Common myeloid progenitor, CD34-positive (primary cell): ENCODE data around the gene LEMD3.

Source experiments
- CTCF ChIA-PET: fragments of 350-600 bp; sonication (Branson Sonifier 250); formaldehyde crosslinking; loops from one replicate; lab custom pipeline; 2021; ENCODE audit warnings: antibody characterized with exemption; lab: Charles Lee
- POLR2A ChIA-PET: fragments of 350-600 bp; sonication (Branson Sonifier 250); formaldehyde crosslinking; loops from one replicate; lab custom pipeline; 2021; ENCODE audit warnings: antibody characterized with exemption; lab: Charles Lee
- DNase-seq, 3 donors: peaks; one replicate each; pipeline versions ENCODE4 v3.0.0 to v3.0.0-alpha.2; 2013
- H3K27ac ChIP-seq, 2 experiments: 1 replicate in 1 of 2; 2 replicates in 1 of 2; pipeline ENCODE4 v1.7.0; 2013; ENCODE audit warnings: inconsistent platforms in 2 of 2, low read length in 2 of 2, mild to moderate bottlenecking in 2 of 2, low read depth in 1 of 2, moderate library complexity in 1 of 2; ENCODE audit not compliant: severe bottlenecking in 2 of 2, insufficient read depth in 1 of 2, poor library complexity in 1 of 2
- H3K27me3 ChIP-seq, 5 experiments: replicated peaks in 2 of 5; 1 replicate in 3 of 5; 2 replicates in 2 of 5; pipeline versions ENCODE4 v1.6.1 to v1.7.0; 2013; ENCODE audit warnings: low read length in 4 of 5, mild to moderate bottlenecking in 2 of 5, moderate library complexity in 2 of 5, inconsistent platforms in 1 of 5; ENCODE audit not compliant: insufficient read depth in 5 of 5, control insufficient read depth in 4 of 5
- H3K36me3 ChIP-seq, 4 experiments: 1 replicate in 2 of 4; 2 replicates in 2 of 4; pipeline versions ENCODE4 v1.6.1 to v1.7.0; 2013; ENCODE audit warnings: low read length in 3 of 4, control low read depth in 1 of 4, mild to moderate bottlenecking in 1 of 4; ENCODE audit not compliant: control insufficient read depth in 4 of 4, insufficient read depth in 4 of 4
- H3K4me1 ChIP-seq, 4 experiments: 1 replicate in 3 of 4; 2 replicates in 1 of 4; pipeline versions ENCODE4 v1.6.1 to v1.7.1; 2013; ENCODE audit warnings: low read length in 3 of 4, mild to moderate bottlenecking in 3 of 4, control low read depth in 1 of 4, inconsistent platforms in 1 of 4, moderate library complexity in 1 of 4; ENCODE audit not compliant: control insufficient read depth in 4 of 4, insufficient read depth in 4 of 4; ENCODE audit errors: control extremely low read depth in 1 of 4
- H3K4me3 ChIP-seq, 7 experiments: 1 replicate in 4 of 7; 2 replicates in 3 of 7; pipeline versions ENCODE4 v1.5.1 to v1.7.0; 2013; ENCODE audit warnings: mild to moderate bottlenecking in 7 of 7, low read length in 6 of 7, moderate library complexity in 6 of 7, inconsistent platforms in 2 of 7, low read depth in 2 of 7, control low read depth in 1 of 7; ENCODE audit not compliant: insufficient read depth in 4 of 7, control insufficient read depth in 1 of 7; ENCODE audit errors: extremely low read depth in 1 of 7
- H3K9me3 ChIP-seq, 5 experiments: 1 replicate in 4 of 5; 2 replicates in 1 of 5; pipeline versions ENCODE4 v1.6.1 to v1.7.1; 2013; ENCODE audit warnings: low read length in 4 of 5, mild to moderate bottlenecking in 2 of 5, inconsistent platforms in 1 of 5, low read depth in 1 of 5, moderate library complexity in 1 of 5; ENCODE audit not compliant: control insufficient read depth in 4 of 5, insufficient read depth in 2 of 5; ENCODE audit errors: control extremely low read depth in 1 of 5
- WGBS: methylation state at CpG from one replicate; pipeline ENCODE4 v1.1.5; 2013; ENCODE audit not compliant: insufficient coverage; 5-methylcytosine and 5-hydroxymethylcytosine counted together

The LEMD3 gene

GRCh38 chr12:65182012-65182739 lies 12.8 kb downstream of the LEMD3 start:
- 100% methylated on average over 1 of the region's 3 CpGs for WGBS
- Histone ChIP-seq H3K9me3 (no peaks in the 10 kb centered on the region), H3K36me3 (peaks cover 6 to 11% (median 8%) of the 10 kb centered on the region in 4 experiments), H3K4me3 (no peak overlapping the region), H3K27ac (no peak overlapping the region), H3K4me1 (peaks cover 0 to 12% (median 4%) of the 10 kb centered on the region in 4 experiments), H3K27me3 (no peaks in the 10 kb centered on the region)
- POLR2A ChIA-PET: no interaction called here
- CTCF ChIA-PET: interaction anchor here (1.4 kb wide), 1 partner anchor 12 kb away, joined by 4 read pairs; the partner anchor contains the start of gene LEMD3
- peak in 1 of 3 donors; percentile 42 for DNase-seq

- H3K9me3 ChIP-seq: no peaks in the 10 kb centered on the region
- POLR2A ChIA-PET: interaction anchor here (0.9 kb wide), 1 partner anchor 14 kb away, joined by 3 read pairs; no protein-coding TSS in a partner anchor
- peaks cover 0 to 20% (median 9%) of the 10 kb centered on the region in 4 experiments for H3K4me1 ChIP-seq
- H3K27ac ChIP-seq: no peak overlapping the region
- WGBS: 100% methylated on average over 2 of the region's 5 CpGs
- CTCF ChIA-PET: interaction anchor here (0.9 to 4.6 kb wide), 3 partner anchors 11 to 49 kb away, joined by 3 to 20 read pairs (median 5); no protein-coding TSS in a partner anchor
- H3K27me3 ChIP-seq: no peaks in the 10 kb centered on the region
- H3K4me3 ChIP-seq: no peak overlapping the region
- peaks cover 0 to 16% (median 8%) of the 10 kb centered on the region in 4 experiments for H3K36me3 ChIP-seq
- DNase-seq: peak in 2 of 3 donors; percentile 22 to 33
Observed at GRCh38 chr12:65184176-65184857, 14.9 kb downstream of the LEMD3 start.

GRCh38 chr12:65184858-65185229 lies 15.5 kb downstream of the LEMD3 start:
- Histone ChIP-seq H3K36me3 (peaks cover 0 to 16% (median 8%) of the 10 kb centered on the region in 4 experiments), H3K4me1 (peaks cover 0 to 25% (median 9%) of the 10 kb centered on the region in 4 experiments), H3K9me3 (no peaks in the 10 kb centered on the region), H3K27me3 (no peaks in the 10 kb centered on the region), H3K4me3 (no peak overlapping the region), H3K27ac (no peak overlapping the region)
- POLR2A ChIA-PET: no interaction called here
- CTCF ChIA-PET: interaction anchor here (0.9 to 4.6 kb wide), 2 partner anchors 10 to 16 kb away, joined by 3 to 20 read pairs; no protein-coding TSS in a partner anchor
- WGBS: no CpG with 5 or more reads among the region's 1 CpG
- no peak for DNase-seq

- Histone ChIP-seq H3K4me1 (peaks cover 0 to 40% (median 13%) of the 10 kb centered on the region in 4 experiments), H3K27me3 (no peaks in the 10 kb centered on the region), H3K4me3 (no peak overlapping the region), H3K9me3 (no peaks in the 10 kb centered on the region), H3K27ac (no peak overlapping the region), H3K36me3 (peaks cover 0 to 16% (median 4%) of the 10 kb centered on the region in 4 experiments)
- ChIA-PET POLR2A (no interaction called here), CTCF (interaction anchor here (0.6 to 1.1 kb wide), 2 partner anchors 16 to 19 kb away, joined by 3 to 4 read pairs; no protein-coding TSS in a partner anchor)
- DNase-seq: no peak
Observed at GRCh38 chr12:65187665-65188064, 18.3 kb downstream of the LEMD3 start.

- WGBS: 78% methylated on average over 2 of the region's 3 CpGs
- POLR2A ChIA-PET: no interaction called here
- H3K4me1 ChIP-seq: peaks cover 5 to 45% (median 16%) of the 10 kb centered on the region in 4 experiments
- no peak overlapping the region for H3K27ac ChIP-seq
- H3K9me3 ChIP-seq: no peaks in the 10 kb centered on the region
- CTCF ChIA-PET: interaction anchor here (0.6 kb wide), 1 partner anchor 20 kb away, joined by 4 read pairs; no protein-coding TSS in a partner anchor
- peaks cover 0 to 15% (median 3%) of the 10 kb centered on the region in 4 experiments for H3K36me3 ChIP-seq
- H3K4me3 ChIP-seq: no peak overlapping the region
- no peak for DNase-seq
- H3K27me3 ChIP-seq: no peaks in the 10 kb centered on the region
Observed at GRCh38 chr12:65188179-65188701, 18.9 kb downstream of the LEMD3 start.

- Histone ChIP-seq H3K36me3 (peaks cover 0 to 10% (median 4%) of the 10 kb centered on the region in 4 experiments), H3K27me3 (no peaks in the 10 kb centered on the region), H3K9me3 (no peaks in the 10 kb centered on the region), H3K4me1 (peaks cover 6 to 44% (median 14%) of the 10 kb centered on the region in 4 experiments), H3K4me3 (peak overlapping the region in 1 of 7 experiments; percentile 39), H3K27ac (no peak overlapping the region)
- 97% methylated on average over 3 of the region's 4 CpGs for WGBS
- peak in 1 of 3 donors; percentile 27 for DNase-seq
- ChIA-PET CTCF (interaction anchor here (1.0 kb wide), 1 partner anchor 20 kb away, joined by 3 read pairs; no protein-coding TSS in a partner anchor), POLR2A (no interaction called here)
Observed at GRCh38 chr12:65189028-65189718, 19.8 kb downstream of the LEMD3 start.
